HepG2 (cell line): ENCODE measurements around the gene ITPRIPL1. TPM values are rescaled to one million over a fixed set of nuclear protein-coding genes. Genes with fewer than 3 reads are reported as not detected.

Experiments
- ATAC-seq: fragments of 200-7000 bp; cut with Tn5 transposase; 3 replicates; pipeline ENCODE4 v1.9.1; 2020; ENCODE audit warnings: mild to moderate bottlenecking, moderate library complexity
- BruUV-seq: library from RNA; stranded (reverse); fragments of 400-500 nt; replicated peaks from 2 replicates; lab custom pipeline; 2021; lab: Mats Ljungman, UMichigan
- CTCF ChIA-PET: fragments of 300-600 bp; formaldehyde crosslinking; extraction: SDS; loops from one replicate; lab custom pipeline; 2021; ENCODE audit warnings: low total read pairs, inconsistent platforms, low intra/inter-chr PET ratio; lab: Yijun Ruan, JAX
- POLR2A ChIA-PET: fragments of 350-600 bp; sonication (Branson Sonifier 250); formaldehyde crosslinking; loops from one replicate; lab custom pipeline; 2020; ENCODE audit warnings: antibody characterized with exemption, inconsistent platforms; lab: Yijun Ruan, JAX
- DNase-seq: peaks from one replicate; pipeline ENCODE4 v3.0.0-alpha.2; 2015; ENCODE audit warnings: low spot score
- FAIRE-seq: peaks from 3 replicates; lab custom pipeline; 2011; peaks lifted over from hg19 to GRCh38; lab: Jason Lieb, UNC
- H2AFZ ChIP-seq: one replicate; pipeline ENCODE4 v1.6.1; 2011; ENCODE audit warnings: low read length, inconsistent platforms
- H3K27ac ChIP-seq: fragments of 300-600 bp; 3 replicates; pipeline ENCODE4 v1.8.0; 2011; ENCODE audit warnings: mixed run types, mild to moderate bottlenecking, mixed read lengths, low read length, inconsistent platforms; ENCODE audit not compliant: insufficient read depth; ENCODE audit errors: extremely low read length
- H3K27me3 ChIP-seq, 2 experiments: fragments of 200-600 bp in 1 of 2; 2 replicates in 1 of 2; 3 replicates in 1 of 2; pipeline versions ENCODE4 v1.6.0 to v1.8.0; 2011; ENCODE audit warnings: low read length in 2 of 2, mild to moderate bottlenecking in 2 of 2, moderate library complexity in 2 of 2, inconsistent platforms in 1 of 2; ENCODE audit not compliant: insufficient read depth in 2 of 2, control insufficient read depth in 1 of 2
- H3K36me3 ChIP-seq, 2 experiments: fragments of 200-600 bp in 1 of 2; replicated peaks in 1 of 2; 2 replicates in 1 of 2; 3 replicates in 1 of 2; pipeline versions ENCODE4 v1.5.1 to v1.8.0; 2011; ENCODE audit warnings: low read length in 2 of 2, inconsistent platforms in 1 of 2; ENCODE audit not compliant: insufficient read depth in 2 of 2, control insufficient read depth in 1 of 2
- H3K4me1 ChIP-seq: 2 replicates; pipeline ENCODE4 v1.5.1; 2012; ENCODE audit warnings: low read length, inconsistent platforms; ENCODE audit not compliant: insufficient read depth
- H3K4me2 ChIP-seq: 2 replicates; pipeline ENCODE4 v1.6.0; 2011; ENCODE audit warnings: low read depth, low read length, inconsistent platforms
- H3K4me3 ChIP-seq, 3 experiments: fragments of 200-600 bp in 1 of 3; sonication (generic), shearing (Covaris generic) in 1 of 3; replicated peaks in 1 of 3; 2 replicates each; pipeline ENCODE4 v1.5.1; 2011 to 2016; ENCODE audit warnings: low read length in 3 of 3, inconsistent platforms in 2 of 3, low read depth in 2 of 3, mild to moderate bottlenecking in 2 of 3, control low read depth in 1 of 3, mixed read lengths in 1 of 3; ENCODE audit not compliant: insufficient read depth in 1 of 3
- H3K79me2 ChIP-seq: one replicate; pipeline ENCODE4 v1.6.1; 2011; ENCODE audit warnings: low read length, inconsistent platforms; ENCODE audit not compliant: insufficient read depth
- H3K9ac ChIP-seq: 2 replicates; pipeline ENCODE4 v1.6.0; 2011; ENCODE audit warnings: mild to moderate bottlenecking, low read depth, low read length, inconsistent platforms; ENCODE audit not compliant: insufficient read depth
- H3K9me3 ChIP-seq: 2 replicates; pipeline ENCODE4 v1.5.1; 2012; ENCODE audit warnings: mild to moderate bottlenecking, low read length
- H4K20me1 ChIP-seq: 2 replicates; pipeline ENCODE4 v1.6.0; 2011; ENCODE audit warnings: inconsistent platforms, mild to moderate bottlenecking, low read length, moderate library complexity; ENCODE audit not compliant: insufficient read depth
- DDIT3 ChIP-seq: sonication (generic); formaldehyde crosslinking; IDR thresholded peaks from 2 replicates; pipeline ENCODE4 v1.4.0; 2020; ENCODE audit warnings: mild to moderate bottlenecking, missing genetic modification reagents
- GATAD2A ChIP-seq: IDR thresholded peaks from 2 replicates; pipeline ENCODE4 v1.6.1; 2016
- GMEB2 ChIP-seq: IDR thresholded peaks from 2 replicates; pipeline ENCODE4 v1.6.1; 2016; ENCODE audit warnings: missing biosample characterization, missing genetic modification reagents, low read depth
- HDAC1 ChIP-seq: sonication (generic); formaldehyde crosslinking; IDR thresholded peaks from 2 replicates; pipeline ENCODE4 v1.5.1; 2020; ENCODE audit warnings: mild to moderate bottlenecking, missing genetic modification reagents
- MEF2D ChIP-seq: sonication (generic); formaldehyde crosslinking; IDR thresholded peaks from 2 replicates; pipeline ENCODE4 v1.5.1; 2020; ENCODE audit warnings: mild to moderate bottlenecking, missing genetic modification reagents
- NFKB2 ChIP-seq: sonication (generic); formaldehyde crosslinking; IDR thresholded peaks from 2 replicates; pipeline ENCODE4 v1.4.0; 2020; ENCODE audit warnings: missing genetic modification reagents, borderline replicate concordance
- POLR2G ChIP-seq: fragments of 200-400 bp; formaldehyde crosslinking; IDR thresholded peaks from 2 replicates; pipeline ENCODE4 v1.6.1; 2018; ENCODE audit warnings: mild to moderate bottlenecking, low read depth, low read length, moderate library complexity
- RARA ChIP-seq: IDR thresholded peaks from 2 replicates; pipeline ENCODE4 v1.6.1; 2016; ENCODE audit warnings: missing genetic modification reagents, missing compliant biosample characterization
- RXRA ChIP-seq: sonication (generic); formaldehyde crosslinking; IDR thresholded peaks from 2 replicates; pipeline ENCODE4 v1.5.1; 2020; ENCODE audit warnings: missing genetic modification reagents
- SIX1 ChIP-seq: sonication (generic); formaldehyde crosslinking; IDR thresholded peaks from 2 replicates; pipeline ENCODE4 v1.4.0; 2020; ENCODE audit warnings: missing genetic modification reagents, borderline replicate concordance
- SIX4 ChIP-seq: sonication (generic); formaldehyde crosslinking; IDR thresholded peaks from 2 replicates; pipeline ENCODE4 v1.4.0; 2020; ENCODE audit warnings: missing genetic modification reagents
- SOX13 ChIP-seq, 3 experiments: fragments of 450-650 bp in 1 of 3; sonication (generic) in 1 of 3; formaldehyde crosslinking in 1 of 3; IDR thresholded peaks in 2 of 3; conservative IDR thresholded peaks in 1 of 3; 2 replicates each; pipeline versions ENCODE4 v1.5.0 to v1.6.1; 2016 to 2020; ENCODE audit warnings: antibody characterized with exemption in 1 of 3, mild to moderate bottlenecking in 1 of 3, missing compliant biosample characterization in 1 of 3, missing genetic modification reagents in 1 of 3, moderate library complexity in 1 of 3
- SOX5 ChIP-seq: IDR thresholded peaks from 2 replicates; pipeline ENCODE4 v1.6.1; 2016; ENCODE audit warnings: borderline replicate concordance
- THRA ChIP-seq: sonication (generic); formaldehyde crosslinking; IDR thresholded peaks from 2 replicates; pipeline ENCODE4 v1.4.0; 2020; ENCODE audit warnings: missing genetic modification reagents, borderline replicate concordance
- ZBTB2 ChIP-seq: sonication (generic); formaldehyde crosslinking; IDR thresholded peaks from 2 replicates; pipeline ENCODE4 v1.8.0; 2022; ENCODE audit warnings: low read depth, missing genetic modification reagents
- ZNF362 ChIP-seq: sonication (generic); formaldehyde crosslinking; IDR thresholded peaks from 2 replicates; pipeline ENCODE4 v1.4.0; 2020; ENCODE audit warnings: missing genetic modification reagents, mild to moderate bottlenecking, borderline replicate concordance
- ZNF772 ChIP-seq: sonication (generic); formaldehyde crosslinking; IDR thresholded peaks from 2 replicates; pipeline ENCODE4 v1.5.0; 2020; ENCODE audit warnings: mild to moderate bottlenecking, missing genetic modification reagents
- whole genome bisulfite sequencing: methylation state at CpG from one replicate; pipeline ENCODE4 v1.1.6; 2017; ENCODE audit warnings: low lambda C conversion rate; 5-methylcytosine and 5-hydroxymethylcytosine counted together
- in situ Hi-C: cut with HindIII; loops from 2 replicates; pipeline ENCODE4 v1.10.0; 2017; ENCODE audit warnings: low pct_unique_long_range_greater_than_20kb; ENCODE audit not compliant: extremely low pct_ligation_motif_present
- intact Hi-C: fragments of 100-400 bp; cut with micrococcal nuclease; formaldehyde crosslinking; loops from one replicate; pipeline ENCODE4 v1.10.0; 2022; ENCODE audit not compliant: unreplicated experiment
- polyA plus RNA-seq, 8 experiments: library from polyadenylated mRNA; depleted of rRNA in 3 of 8; stranded (reverse) in 7 of 8; unstranded in 1 of 8; fragments of >200 nt; fragmentation: Illumina TruSeq in 4 of 8; extraction: Trizol in 4 of 8; gene quantifications; 2 replicates each; pipeline versions ENCODE4 v1.2.1 to v1.2.3, GENCODE V29; 2011 to 2016; ENCODE audit warnings: low read depth in 4 of 8, missing spikeins in 1 of 8, mixed read lengths in 1 of 8; ENCODE audit not compliant: insufficient read depth in 1 of 8
- total RNA-seq, 5 experiments: library from RNA; depleted of rRNA; stranded (reverse); fragments of >200 nt; fragmentation: Illumina TruSeq; extraction: Trizol; gene quantifications; 2 replicates each; pipeline ENCODE4 v1.2.3, GENCODE V29; 2016; ENCODE audit warnings: low read depth in 1 of 5

Gene ITPRIPL1
- total and polyA plus RNA-seq, 2 of the 13 experiments (the other 11 are each of a cell fraction or from before 2014, with no cell fraction given): 4.3 to 11.7 TPM

GRCh38 chr2:96318723-96319122 is 6.4 kb upstream of the ITPRIPL1 start:
- TF ChIP-seq RXRA (CRISPR knock-in tag) (no peak), SOX13 (IDR thresholded peaks at IDR 0.05) (no peak), SOX13 (CRISPR knock-in tag; conservative IDR thresholded peaks at IDR 0.05 in 1 of 2, IDR thresholded peaks at IDR 0.05 in 1 of 2) (peak in 1 of 2 experiments; percentile 17; a peak in 1 of 4 replicates), ZBTB2 (CRISPR knock-in tag) (no peak), POLR2G (no peak), GMEB2 (CRISPR knock-in tag) (no peak), GATAD2A (CRISPR knock-in tag) (peak; percentile 31; the same call in 1 of the 2 replicates), ZNF772 (CRISPR knock-in tag) (0 out of 2 replicates have a peak, but pooled peaks have one; percentile 32), HDAC1 (CRISPR knock-in tag) (no peak), SIX1 (CRISPR knock-in tag) (peak; percentile 87; the same call in 1 of the 2 replicates), MEF2D (no peak), NFKB2 (CRISPR knock-in tag) (no peak), SIX4 (CRISPR knock-in tag) (peak; percentile 94), ZNF362 (CRISPR knock-in tag) (peak; percentile 78), DDIT3 (CRISPR knock-in tag) (no peak), RARA (CRISPR knock-in tag) (peak; percentile 28; the same call in 1 of the 2 replicates), THRA (no peak), SOX5 (peak; percentile 36; the same call in 1 of the 2 replicates)
- H2AFZ ChIP-seq: no peak overlapping the region
- no peaks in the 10 kb centered on the region for H3K36me3 ChIP-seq
- H3K9ac ChIP-seq: no peak overlapping the region
- POLR2A ChIA-PET: interaction anchor here (5.0 kb wide), 1 partner anchor 17 kb away, joined by 30 read pairs; the partner anchor contains the start of gene NCAPH
- WGBS: 90% methylated on average over 4 of the region's 4 CpGs
- peaks cover 7 to 29% of the 10 kb centered on the region in 2 experiments; a peak in 4 of 5 replicates for H3K27me3 ChIP-seq
- H3K9me3 ChIP-seq: no peaks in the 10 kb centered on the region
- intact Hi-C loops (no loop called here), in situ Hi-C loops (no loop called here)
- H3K79me2 ChIP-seq: no peaks in the 10 kb centered on the region
- no peak for FAIRE-seq
- no TSS peak for BruUV-seq
- no peaks in the 10 kb centered on the region for H4K20me1 ChIP-seq
- H3K4me3 ChIP-seq: no peak overlapping the region
- ATAC-seq: no peak
- no peak overlapping the region for H3K4me2 ChIP-seq
- peaks cover 61% of the 10 kb centered on the region for H3K4me1 ChIP-seq
- CTCF ChIA-PET: no interaction called here
- peak; percentile 46 for DNase-seq
- H3K27ac ChIP-seq: no peak overlapping the region
